Fibroblast of villous mesenchyme (primary cell): ENCODE data around the gene PDE4A. TPM values are rescaled to one million over a fixed set of nuclear protein-coding genes. Genes with fewer than 3 reads are reported as not detected.

ENCODE experiments used
- DNase-seq: peaks from one replicate; pipeline ENCODE4 v3.0.0-alpha.2; 2010; ENCODE audit warnings: low read depth
- H3K4me3 ChIP-seq: 2 replicates; pipeline ENCODE4 v1.5.1; 2011; ENCODE audit warnings: low read depth, mild to moderate bottlenecking, low read length
- CTCF ChIP-seq: IDR thresholded peaks from 2 replicates; pipeline ENCODE4 v1.5.1; 2012; ENCODE audit warnings: low read depth, mild to moderate bottlenecking, low read length; ENCODE audit not compliant: insufficient read depth
- total RNA-seq: library from RNA; depleted of rRNA; stranded (reverse); fragments of >200 nt; gene quantifications from 2 replicates; pipeline ENCODE4 v1.2.3, GENCODE V29; 2012

PDE4A gene
- total RNA-seq, 1 donor: 3.9 TPM

GRCh38 chr19:10419646-10420443, 493 bp upstream of the PDE4A start:
- peak; percentile 76 for DNase-seq
- no peak for TF ChIP-seq CTCF
- peak overlapping the region; percentile 49 for H3K4me3 ChIP-seq

GRCh38 chr19:10421240-10422045, 1.1 kb downstream of the PDE4A start:
- TF ChIP-seq CTCF: no peak
- no peak overlapping the region for H3K4me3 ChIP-seq
- DNase-seq: no peak

GRCh38 chr19:10422046-10422461, 1.7 kb downstream of the PDE4A start:
- no peak for TF ChIP-seq CTCF
- H3K4me3 ChIP-seq: no peak overlapping the region
- no peak for DNase-seq

GRCh38 chr19:10422846-10423245, 2.5 kb downstream of the PDE4A start:
- no peak for TF ChIP-seq CTCF
- H3K4me3 ChIP-seq: no peak overlapping the region
- no peak for DNase-seq

- DNase-seq: peak; percentile 73
- H3K4me3 ChIP-seq: peak overlapping the region; percentile 51
- TF ChIP-seq CTCF: peak; percentile 77
Measured at GRCh38 chr19:10424011-10424637, 3.8 kb downstream of the PDE4A start.

- DNase-seq: no peak
- H3K4me3 ChIP-seq: no peak overlapping the region
- no peak for TF ChIP-seq CTCF
Measured at GRCh38 chr19:10427169-10427568, 6.8 kb downstream of the PDE4A start.
